IMR-90 (cell line): ENCODE results near the gene TRPM7.

Source experiments
- POLR2A ChIP-seq: IDR thresholded peaks from 2 replicates; pipeline ENCODE4 v1.6.1; 2012; ENCODE audit warnings: mild to moderate bottlenecking, low read depth, low read length
- TF ChIP-seq, protein P1 (sequence below): conservative IDR thresholded peaks from 2 replicates; pipeline ENCODE4 v1.5.1; 2012; ENCODE audit warnings: mild to moderate bottlenecking, low read depth, low read length, improper control_type of control experiment

DNA sequence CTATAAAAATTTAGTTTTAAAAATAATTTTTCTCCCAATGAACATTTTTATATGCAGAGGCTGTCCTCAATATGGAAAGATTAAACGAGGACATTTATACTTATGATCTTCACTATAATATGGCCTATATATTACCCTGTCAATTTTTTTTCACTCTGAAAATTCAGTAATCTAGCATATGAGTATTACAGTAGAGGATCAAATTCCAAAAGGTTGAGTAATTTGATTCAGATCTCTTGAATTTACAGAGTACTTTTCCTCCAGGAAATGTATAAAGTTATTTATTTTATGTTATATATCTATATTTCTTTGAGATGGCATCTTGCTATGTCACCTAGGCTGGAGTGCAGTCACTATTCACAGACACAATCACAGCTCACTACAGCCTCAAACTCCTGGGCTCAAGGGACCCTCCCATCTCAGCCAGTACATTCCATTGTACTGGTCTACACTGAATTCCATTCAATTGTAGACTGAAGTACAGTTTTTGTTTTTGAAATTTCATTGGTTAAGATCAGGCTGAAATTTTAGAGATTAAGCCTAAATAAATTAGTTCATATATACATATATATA is 16.3 kb upstream of the TRPM7 start:
- no peak for TF ChIP-seq POLR2A
- TF ChIP-seq, protein P1, sequence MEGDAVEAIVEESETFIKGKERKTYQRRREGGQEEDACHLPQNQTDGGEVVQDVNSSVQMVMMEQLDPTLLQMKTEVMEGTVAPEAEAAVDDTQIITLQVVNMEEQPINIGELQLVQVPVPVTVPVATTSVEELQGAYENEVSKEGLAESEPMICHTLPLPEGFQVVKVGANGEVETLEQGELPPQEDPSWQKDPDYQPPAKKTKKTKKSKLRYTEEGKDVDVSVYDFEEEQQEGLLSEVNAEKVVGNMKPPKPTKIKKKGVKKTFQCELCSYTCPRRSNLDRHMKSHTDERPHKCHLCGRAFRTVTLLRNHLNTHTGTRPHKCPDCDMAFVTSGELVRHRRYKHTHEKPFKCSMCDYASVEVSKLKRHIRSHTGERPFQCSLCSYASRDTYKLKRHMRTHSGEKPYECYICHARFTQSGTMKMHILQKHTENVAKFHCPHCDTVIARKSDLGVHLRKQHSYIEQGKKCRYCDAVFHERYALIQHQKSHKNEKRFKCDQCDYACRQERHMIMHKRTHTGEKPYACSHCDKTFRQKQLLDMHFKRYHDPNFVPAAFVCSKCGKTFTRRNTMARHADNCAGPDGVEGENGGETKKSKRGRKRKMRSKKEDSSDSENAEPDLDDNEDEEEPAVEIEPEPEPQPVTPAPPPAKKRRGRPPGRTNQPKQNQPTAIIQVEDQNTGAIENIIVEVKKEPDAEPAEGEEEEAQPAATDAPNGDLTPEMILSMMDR: no peak
